Caco-2 (cell line): ENCODE measurements around the gene FAU. TPM values are rescaled to one million over a fixed set of nuclear protein-coding genes. Genes with fewer than 3 reads are reported as not detected.

Source experiments
- BruUV-seq: library from RNA; stranded (reverse); fragments of 400-500 nt; replicated peaks from 2 replicates; lab custom pipeline; 2021; lab: Mats Ljungman, UMichigan
- CTCF ChIA-PET: fragments of 300-600 bp; sonication (Branson Sonifier 250); formaldehyde crosslinking; loops from one replicate; lab custom pipeline; 2022; ENCODE audit warnings: antibody characterized with exemption; lab: Charles Lee
- POLR2A ChIA-PET: fragments of 300-600 bp; sonication (Branson Sonifier 250); formaldehyde crosslinking; loops from one replicate; lab custom pipeline; 2022; ENCODE audit warnings: antibody characterized with exemption; lab: Charles Lee
- DNase-seq, 2 experiments: peaks; one replicate each; pipeline versions ENCODE4 v3.0.0 to v3.0.0-alpha.2; 2020 to 2022
- H3K27me3 ChIP-seq: replicated peaks from 2 replicates; pipeline ENCODE4 v1.6.0; 2011; ENCODE audit warnings: low read length; ENCODE audit not compliant: control insufficient read depth, insufficient read depth
- H3K36me3 ChIP-seq: 2 replicates; pipeline ENCODE4 v1.5.1; 2011; ENCODE audit warnings: low read length; ENCODE audit not compliant: control insufficient read depth, insufficient read depth
- H3K4me1 ChIP-seq: fragments of 250-450 bp; sonication (Bioruptor Pico); 2 replicates; pipeline ENCODE4 v1.5.1; 2020; ENCODE audit warnings: mild to moderate bottlenecking
- H3K4me3 ChIP-seq: 2 replicates; pipeline ENCODE4 v1.5.1; 2011; ENCODE audit warnings: low read depth, mild to moderate bottlenecking, control low read depth, low read length
- H3K9me3 ChIP-seq: fragments of 250-450 bp; sonication (Bioruptor Pico); 2 replicates; pipeline ENCODE4 v1.5.1; 2020; ENCODE audit warnings: mild to moderate bottlenecking, moderate library complexity
- H3K27ac Mint-ChIP-seq: one replicate; pipeline ENCODE4 v1.8.0; 2022; ENCODE audit warnings: mixed read lengths; ENCODE audit not compliant: unreplicated experiment
- H3K27me3 Mint-ChIP-seq: one replicate; pipeline ENCODE4 v1.8.0; 2022; ENCODE audit warnings: mixed read lengths; ENCODE audit not compliant: insufficient read depth, unreplicated experiment
- H3K36me3 Mint-ChIP-seq: one replicate; pipeline ENCODE4 v1.8.0; 2022; ENCODE audit warnings: mild to moderate bottlenecking, mixed read lengths; ENCODE audit not compliant: insufficient read depth, unreplicated experiment
- H3K4me1 Mint-ChIP-seq: one replicate; pipeline ENCODE4 v1.8.0; 2022; ENCODE audit warnings: low read depth, mixed read lengths; ENCODE audit not compliant: unreplicated experiment
- H3K4me3 Mint-ChIP-seq: one replicate; pipeline ENCODE4 v1.8.0; 2022; ENCODE audit warnings: mild to moderate bottlenecking, moderate library complexity, mixed read lengths; ENCODE audit not compliant: unreplicated experiment
- H3K9me3 Mint-ChIP-seq: one replicate; pipeline ENCODE4 v1.8.0; 2022; ENCODE audit warnings: mixed read lengths; ENCODE audit not compliant: unreplicated experiment
- CTCF ChIP-seq, 2 experiments: fragments of 200-600 bp in 1 of 2; IDR thresholded peaks; 1 replicate in 1 of 2; 2 replicates in 1 of 2; pipeline versions ENCODE4 v1.5.1 to v1.8.0; 2011 to 2022; ENCODE audit warnings: antibody characterized with exemption in 1 of 2, control low read depth in 1 of 2, inconsistent platforms in 1 of 2, low read depth in 1 of 2, low read length in 1 of 2, mild to moderate bottlenecking in 1 of 2, moderate library complexity in 1 of 2; ENCODE audit not compliant: insufficient read depth in 1 of 2, severe bottlenecking in 1 of 2, unreplicated experiment in 1 of 2
- intact Hi-C: fragments of 100-400 bp; cut with micrococcal nuclease; formaldehyde crosslinking; loops from one replicate; pipeline ENCODE4 v1.10.0; 2022; ENCODE audit not compliant: unreplicated experiment
- total RNA-seq: library from RNA; stranded (reverse); gene quantifications from 2 replicates; pipeline ENCODE4 v1.2.3, GENCODE V29; 2022

FAU gene
- total RNA-seq, 1 experiment from 2014 or later: 918 TPM

- ChIA-PET CTCF (no interaction called here), POLR2A (no interaction called here)
- Histone ChIP-seq H3K4me3 (no peak overlapping the region), H3K9me3 (no peaks in the 10 kb centered on the region), H3K4me1 (peaks cover 14% of the 10 kb centered on the region), H3K27me3 (no peaks in the 10 kb centered on the region), H3K36me3 (peaks cover 6% of the 10 kb centered on the region)
- Mint-ChIP-seq H3K27ac (no peak overlapping the region), H3K9me3 (no peaks in the 10 kb centered on the region), H3K27me3 (no peaks in the 10 kb centered on the region), H3K4me3 (no peak overlapping the region), H3K36me3 (peaks cover 80% of the 10 kb centered on the region), H3K4me1 (peaks cover 7% of the 10 kb centered on the region)
- no peak for DNase-seq
- intact Hi-C loops: no loop called here
- BruUV-seq: no TSS peak
- no peak for TF ChIP-seq CTCF (IDR thresholded peaks at IDR 0.05; ENCODE audit: insufficient read depth in 1 of 2, low read depth in 1 of 2, low read length in 1 of 2, severe bottlenecking in 1 of 2, unreplicated experiment in 1 of 2)
These were observed 3.5 kb upstream of the FAU start for GRCh38 chr11:65125197-65126056.

GRCh38 chr11:65124480-65125196 lies 2.7 kb upstream of the FAU start:
- intact Hi-C loops: no loop called here
- Histone ChIP-seq H3K4me1 (peaks cover 16% of the 10 kb centered on the region), H3K9me3 (no peaks in the 10 kb centered on the region), H3K4me3 (no peak overlapping the region), H3K27me3 (no peaks in the 10 kb centered on the region), H3K36me3 (peaks cover 8% of the 10 kb centered on the region)
- POLR2A ChIA-PET: no interaction called here
- CTCF ChIA-PET: no interaction called here
- H3K9me3 Mint-ChIP-seq: no peaks in the 10 kb centered on the region
- no peak for TF ChIP-seq CTCF (IDR thresholded peaks at IDR 0.05; ENCODE audit: insufficient read depth in 1 of 2, low read depth in 1 of 2, low read length in 1 of 2, severe bottlenecking in 1 of 2, unreplicated experiment in 1 of 2)
- peaks cover 7% of the 10 kb centered on the region for H3K4me1 Mint-ChIP-seq
- no peaks in the 10 kb centered on the region for H3K27me3 Mint-ChIP-seq
- peak overlapping the region; percentile 64 for H3K4me3 Mint-ChIP-seq
- H3K27ac Mint-ChIP-seq: no peak overlapping the region
- BruUV-seq: no TSS peak
- H3K36me3 Mint-ChIP-seq: peaks cover 81% of the 10 kb centered on the region
- no peak for DNase-seq

GRCh38 chr11:65121447-65121864 lies 478 bp downstream of the FAU start:
- peak overlapping the region; percentile 61 for H3K4me3 ChIP-seq
- DNase-seq: peak; percentile 52 to 55
- H3K9me3 ChIP-seq: no peaks in the 10 kb centered on the region
- ChIA-PET POLR2A (interaction anchor here (0.6 to 2.5 kb wide), 14 partner anchors 8 to 378 kb away, joined by 3 to 48 read pairs (median 4); partner anchors contain the start of genes ARL2, CAPN1, SF1 and SYVN1), CTCF (interaction anchor here (0.5 to 2.3 kb wide), 9 partner anchors 8 to 264 kb away, joined by 3 to 14 read pairs (median 4); partner anchors contain the start of genes CAPN1, SYVN1 and TM7SF2)
- H3K4me1 ChIP-seq: peaks cover 16% of the 10 kb centered on the region
- intact Hi-C loops: no loop called here
- BruUV-seq: no TSS peak
- peak overlapping the region; percentile 98 for H3K4me3 Mint-ChIP-seq
- H3K36me3 ChIP-seq: peaks cover 13% of the 10 kb centered on the region
- peak overlapping the region; percentile 100 for H3K27ac Mint-ChIP-seq
- H3K4me1 Mint-ChIP-seq: peaks cover 7% of the 10 kb centered on the region
- H3K27me3 Mint-ChIP-seq: no peaks in the 10 kb centered on the region
- no peaks in the 10 kb centered on the region for H3K9me3 Mint-ChIP-seq
- peaks cover 88% of the 10 kb centered on the region for H3K36me3 Mint-ChIP-seq
- no peak for TF ChIP-seq CTCF (IDR thresholded peaks at IDR 0.05; ENCODE audit: insufficient read depth in 1 of 2, low read depth in 1 of 2, low read length in 1 of 2, severe bottlenecking in 1 of 2, unreplicated experiment in 1 of 2)
- H3K27me3 ChIP-seq: no peaks in the 10 kb centered on the region
